ENCODE data around the gene KCTD1. TPM values are rescaled to one million over a fixed set of nuclear protein-coding genes. Genes with fewer than 3 reads are reported as not detected.

The KCTD1 gene
- total and polyA plus RNA-seq, 4 donors, result 0.78 to 2.9 (median 2.0) TPM

DNA sequence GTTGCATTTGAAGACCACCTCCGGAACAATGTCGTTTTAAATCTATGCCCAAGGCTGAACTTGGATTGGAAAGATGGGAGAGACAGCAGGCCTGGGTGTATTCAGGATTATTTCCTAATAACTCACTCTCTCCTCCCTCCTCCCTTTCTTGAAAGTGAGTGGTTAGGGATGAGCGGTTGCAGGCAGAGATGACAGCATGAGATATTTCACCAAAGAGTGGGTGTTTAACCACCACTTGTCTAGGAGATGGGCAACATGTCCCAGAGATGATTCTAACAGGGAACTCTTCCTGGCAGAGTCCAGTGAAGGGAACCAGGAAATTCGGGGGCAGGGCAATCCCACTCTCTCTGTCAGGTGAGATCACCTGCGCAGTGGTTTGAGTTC is 123.2 kb downstream of the KCTD1 start:
- Histone ChIP-seq H3K4me3 (ENCODE audit: low read depth in 1 of 3, low read length in 3 of 3) (no peak overlapping the region), H3K27me3 (ENCODE audit: control insufficient read depth in 4 of 4, insufficient read depth in 4 of 4, low read length in 3 of 4) (no peaks in the 10 kb centered on the region), H3K4me1 (ENCODE audit: control insufficient read depth in 4 of 4, insufficient read depth in 4 of 4, low read length in 3 of 4) (no peaks in the 10 kb centered on the region), H3K9me3 (ENCODE audit: control insufficient read depth in 4 of 4, low read length in 3 of 4) (no peaks in the 10 kb centered on the region), H3K36me3 (ENCODE audit: control insufficient read depth in 4 of 4, insufficient read depth in 3 of 4, low read depth in 1 of 4, low read length in 3 of 4) (no peaks in the 10 kb centered on the region), H3K27ac (ENCODE audit: low read depth in 1 of 2, low read length in 2 of 2) (no peak overlapping the region), H3K9ac (ENCODE audit: low read depth in 1 of 2, low read length in 2 of 2) (no peak overlapping the region)
- WGBS, result 86% methylated on average over 5 of the region's 5 CpGs
- TF ChIP-seq SP1 (IDR thresholded peaks at IDR 0.05) (no peak), FOXA1 (IDR thresholded peaks at IDR 0.05) (no peak), RXRA (IDR thresholded peaks at IDR 0.05) (no peak), YY1 (IDR thresholded peaks at IDR 0.05) (no peak), HNF4G (IDR thresholded peaks at IDR 0.05) (no peak), FOXA2 (IDR thresholded peaks at IDR 0.05) (no peak), EGR1 (IDR thresholded peaks at IDR 0.05; ENCODE audit: low read depth in 2 of 2) (no peak), GABPA (IDR thresholded peaks at IDR 0.05 in 1 of 2, conservative IDR thresholded peaks at IDR 0.05 in 1 of 2) (no peak), HNF4A (conservative IDR thresholded peaks at IDR 0.05) (no peak), TAF1 (conservative IDR thresholded peaks at IDR 0.05) (no peak), RAD21 (IDR thresholded peaks at IDR 0.05) (no peak), JUND (IDR thresholded peaks at IDR 0.05) (no peak), NR2F2 (IDR thresholded peaks at IDR 0.05) (no peak)
- TF ChIP-seq, protein P1, sequence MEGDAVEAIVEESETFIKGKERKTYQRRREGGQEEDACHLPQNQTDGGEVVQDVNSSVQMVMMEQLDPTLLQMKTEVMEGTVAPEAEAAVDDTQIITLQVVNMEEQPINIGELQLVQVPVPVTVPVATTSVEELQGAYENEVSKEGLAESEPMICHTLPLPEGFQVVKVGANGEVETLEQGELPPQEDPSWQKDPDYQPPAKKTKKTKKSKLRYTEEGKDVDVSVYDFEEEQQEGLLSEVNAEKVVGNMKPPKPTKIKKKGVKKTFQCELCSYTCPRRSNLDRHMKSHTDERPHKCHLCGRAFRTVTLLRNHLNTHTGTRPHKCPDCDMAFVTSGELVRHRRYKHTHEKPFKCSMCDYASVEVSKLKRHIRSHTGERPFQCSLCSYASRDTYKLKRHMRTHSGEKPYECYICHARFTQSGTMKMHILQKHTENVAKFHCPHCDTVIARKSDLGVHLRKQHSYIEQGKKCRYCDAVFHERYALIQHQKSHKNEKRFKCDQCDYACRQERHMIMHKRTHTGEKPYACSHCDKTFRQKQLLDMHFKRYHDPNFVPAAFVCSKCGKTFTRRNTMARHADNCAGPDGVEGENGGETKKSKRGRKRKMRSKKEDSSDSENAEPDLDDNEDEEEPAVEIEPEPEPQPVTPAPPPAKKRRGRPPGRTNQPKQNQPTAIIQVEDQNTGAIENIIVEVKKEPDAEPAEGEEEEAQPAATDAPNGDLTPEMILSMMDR (IDR thresholded peaks at IDR 0.05; ENCODE audit: low read depth, low read length, missing input control), result no peak
- TF ChIP-seq, protein P2, sequence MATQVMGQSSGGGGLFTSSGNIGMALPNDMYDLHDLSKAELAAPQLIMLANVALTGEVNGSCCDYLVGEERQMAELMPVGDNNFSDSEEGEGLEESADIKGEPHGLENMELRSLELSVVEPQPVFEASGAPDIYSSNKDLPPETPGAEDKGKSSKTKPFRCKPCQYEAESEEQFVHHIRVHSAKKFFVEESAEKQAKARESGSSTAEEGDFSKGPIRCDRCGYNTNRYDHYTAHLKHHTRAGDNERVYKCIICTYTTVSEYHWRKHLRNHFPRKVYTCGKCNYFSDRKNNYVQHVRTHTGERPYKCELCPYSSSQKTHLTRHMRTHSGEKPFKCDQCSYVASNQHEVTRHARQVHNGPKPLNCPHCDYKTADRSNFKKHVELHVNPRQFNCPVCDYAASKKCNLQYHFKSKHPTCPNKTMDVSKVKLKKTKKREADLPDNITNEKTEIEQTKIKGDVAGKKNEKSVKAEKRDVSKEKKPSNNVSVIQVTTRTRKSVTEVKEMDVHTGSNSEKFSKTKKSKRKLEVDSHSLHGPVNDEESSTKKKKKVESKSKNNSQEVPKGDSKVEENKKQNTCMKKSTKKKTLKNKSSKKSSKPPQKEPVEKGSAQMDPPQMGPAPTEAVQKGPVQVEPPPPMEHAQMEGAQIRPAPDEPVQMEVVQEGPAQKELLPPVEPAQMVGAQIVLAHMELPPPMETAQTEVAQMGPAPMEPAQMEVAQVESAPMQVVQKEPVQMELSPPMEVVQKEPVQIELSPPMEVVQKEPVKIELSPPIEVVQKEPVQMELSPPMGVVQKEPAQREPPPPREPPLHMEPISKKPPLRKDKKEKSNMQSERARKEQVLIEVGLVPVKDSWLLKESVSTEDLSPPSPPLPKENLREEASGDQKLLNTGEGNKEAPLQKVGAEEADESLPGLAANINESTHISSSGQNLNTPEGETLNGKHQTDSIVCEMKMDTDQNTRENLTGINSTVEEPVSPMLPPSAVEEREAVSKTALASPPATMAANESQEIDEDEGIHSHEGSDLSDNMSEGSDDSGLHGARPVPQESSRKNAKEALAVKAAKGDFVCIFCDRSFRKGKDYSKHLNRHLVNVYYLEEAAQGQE (IDR thresholded peaks at IDR 0.05), result no peak
- TF ChIP-seq, protein P3, sequence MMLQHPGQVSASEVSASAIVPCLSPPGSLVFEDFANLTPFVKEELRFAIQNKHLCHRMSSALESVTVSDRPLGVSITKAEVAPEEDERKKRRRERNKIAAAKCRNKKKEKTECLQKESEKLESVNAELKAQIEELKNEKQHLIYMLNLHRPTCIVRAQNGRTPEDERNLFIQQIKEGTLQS (IDR thresholded peaks at IDR 0.05), result no peak
- TF ChIP-seq, protein P4, sequence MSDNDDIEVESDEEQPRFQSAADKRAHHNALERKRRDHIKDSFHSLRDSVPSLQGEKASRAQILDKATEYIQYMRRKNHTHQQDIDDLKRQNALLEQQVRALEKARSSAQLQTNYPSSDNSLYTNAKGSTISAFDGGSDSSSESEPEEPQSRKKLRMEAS (IDR thresholded peaks at IDR 0.05), result no peak
- TF ChIP-seq, protein P5, sequence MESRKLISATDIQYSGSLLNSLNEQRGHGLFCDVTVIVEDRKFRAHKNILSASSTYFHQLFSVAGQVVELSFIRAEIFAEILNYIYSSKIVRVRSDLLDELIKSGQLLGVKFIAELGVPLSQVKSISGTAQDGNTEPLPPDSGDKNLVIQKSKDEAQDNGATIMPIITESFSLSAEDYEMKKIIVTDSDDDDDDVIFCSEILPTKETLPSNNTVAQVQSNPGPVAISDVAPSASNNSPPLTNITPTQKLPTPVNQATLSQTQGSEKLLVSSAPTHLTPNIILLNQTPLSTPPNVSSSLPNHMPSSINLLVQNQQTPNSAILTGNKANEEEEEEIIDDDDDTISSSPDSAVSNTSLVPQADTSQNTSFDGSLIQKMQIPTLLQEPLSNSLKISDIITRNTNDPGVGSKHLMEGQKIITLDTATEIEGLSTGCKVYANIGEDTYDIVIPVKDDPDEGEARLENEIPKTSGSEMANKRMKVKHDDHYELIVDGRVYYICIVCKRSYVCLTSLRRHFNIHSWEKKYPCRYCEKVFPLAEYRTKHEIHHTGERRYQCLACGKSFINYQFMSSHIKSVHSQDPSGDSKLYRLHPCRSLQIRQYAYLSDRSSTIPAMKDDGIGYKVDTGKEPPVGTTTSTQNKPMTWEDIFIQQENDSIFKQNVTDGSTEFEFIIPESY (IDR thresholded peaks at IDR 0.05), result no peak
- DNase-seq (ENCODE audit: low spot score), result no peak
